HEK293T (cell line): Measurements from ENCODE around the gene DNAH3.

ENCODE experiments used
- BHLHE40 ChIP-seq: fragments of 450-650 bp; IDR thresholded peaks from 2 replicates; pipeline ENCODE4 v1.6.1; 2016; ENCODE audit warnings: mild to moderate bottlenecking, moderate library complexity, borderline replicate concordance
- ELF4 ChIP-seq: fragments of 450-650 bp; IDR thresholded peaks from 2 replicates; pipeline ENCODE4 v1.6.1; 2017; ENCODE audit warnings: antibody characterized with exemption
- FOXM1 ChIP-seq: fragments of 450-650 bp; IDR thresholded peaks from 2 replicates; pipeline ENCODE4 v1.6.1; 2017; ENCODE audit warnings: mild to moderate bottlenecking, borderline replicate concordance
- NFRKB ChIP-seq: fragments of 450-650 bp; IDR thresholded peaks from 2 replicates; pipeline ENCODE4 v1.6.1; 2016; ENCODE audit warnings: mild to moderate bottlenecking, moderate library complexity
- SP1 ChIP-seq: fragments of 450-650 bp; IDR thresholded peaks from 2 replicates; pipeline ENCODE4 v1.6.1; 2017
- SUZ12 ChIP-seq: fragments of 450-650 bp; IDR thresholded peaks from 2 replicates; pipeline ENCODE4 v1.6.1; 2016; ENCODE audit warnings: mild to moderate bottlenecking
- ZNF384 ChIP-seq: fragments of 450-650 bp; IDR thresholded peaks from 2 replicates; pipeline ENCODE4 v1.6.1; 2016
- TF ChIP-seq, protein P1 (sequence below): fragments of 450-650 bp; IDR thresholded peaks from 2 replicates; pipeline ENCODE4 v1.6.1; 2016

- TF ChIP-seq SUZ12 (no peak), ELF4 (no peak), FOXM1 (no peak), SP1 (no peak), ZNF384 (no peak), BHLHE40 (no peak), NFRKB (no peak)
- TF ChIP-seq, protein P1, sequence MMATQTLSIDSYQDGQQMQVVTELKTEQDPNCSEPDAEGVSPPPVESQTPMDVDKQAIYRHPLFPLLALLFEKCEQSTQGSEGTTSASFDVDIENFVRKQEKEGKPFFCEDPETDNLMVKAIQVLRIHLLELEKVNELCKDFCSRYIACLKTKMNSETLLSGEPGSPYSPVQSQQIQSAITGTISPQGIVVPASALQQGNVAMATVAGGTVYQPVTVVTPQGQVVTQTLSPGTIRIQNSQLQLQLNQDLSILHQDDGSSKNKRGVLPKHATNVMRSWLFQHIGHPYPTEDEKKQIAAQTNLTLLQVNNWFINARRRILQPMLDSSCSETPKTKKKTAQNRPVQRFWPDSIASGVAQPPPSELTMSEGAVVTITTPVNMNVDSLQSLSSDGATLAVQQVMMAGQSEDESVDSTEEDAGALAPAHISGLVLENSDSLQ = no peak
Measured at GRCh38 chr16:20928774-20929411, 221.8 kb downstream of the DNAH3 start.
